Body of pancreas (tissue), 4 donors: ENCODE measurements around the gene ENAH. TPM values are rescaled to one million over a fixed set of nuclear protein-coding genes. Genes with fewer than 3 reads are reported as not detected.

ENCODE experiments used
- ATAC-seq: fragments of 150-250 bp; one replicate; pipeline ENCODE4 v1.9.1; 2016
- DNase-seq, 4 donors: peaks; one replicate each; pipeline ENCODE4 v3.0.0-alpha.2; 2019
- H3K27ac ChIP-seq, 4 donors: fragments of 200-600 bp; sonication (generic); 1 replicate in 3 of 4; 2 replicates in 1 of 4; pipeline versions ENCODE4 v1.5.1 to v1.6.1; 2016 to 2019; ENCODE audit warnings: mild to moderate bottlenecking in 1 of 4, mixed read lengths in 1 of 4, moderate library complexity in 1 of 4
- H3K27me3 ChIP-seq, 2 donors: fragments of 200-600 bp; sonication (generic); one replicate each; pipeline ENCODE4 v1.6.0; 2016; ENCODE audit warnings: mild to moderate bottlenecking in 1 of 2
- H3K36me3 ChIP-seq, 2 donors: fragments of 200-600 bp; sonication (generic); replicated peaks in 1 of 2; 2 replicates each; pipeline ENCODE4 v1.5.1; 2016; ENCODE audit warnings: low read depth in 2 of 2; ENCODE audit not compliant: insufficient read depth in 1 of 2
- H3K4me1 ChIP-seq: fragments of 200-600 bp; sonication (generic); one replicate; pipeline ENCODE4 v1.6.0; 2016
- H3K4me3 ChIP-seq, 2 donors: fragments of 200-600 bp; sonication (generic); 1 replicate in 1 of 2; 2 replicates in 1 of 2; pipeline ENCODE4 v1.5.1; 2016 to 2019
- H3K9me3 ChIP-seq, 3 donors: fragments of 200-600 bp; sonication (generic); 1 replicate in 2 of 3; 2 replicates in 1 of 3; pipeline ENCODE4 v1.5.1; 2016
- POLR2A ChIP-seq, 3 donors: fragments of 450-650 bp; IDR thresholded peaks; one replicate each; pipeline ENCODE4 v1.6.1; 2016; ENCODE audit warnings: antibody characterized with exemption in 3 of 3, mild to moderate bottlenecking in 2 of 3
- WGBS, 2 donors: methylation state at CpG; one replicate each; pipeline ENCODE4 v1.1.5; 2017; 5-methylcytosine and 5-hydroxymethylcytosine counted together
- intact Hi-C: fragments of 100-400 bp; cut with DNase I; formaldehyde crosslinking; loops from one replicate; pipeline ENCODE4 v1.15.1; 2023
- total RNA-seq, 2 donors: library from RNA; depleted of rRNA; stranded (reverse); fragments of >200 nt; gene quantifications; one replicate each; pipeline ENCODE4 v1.1.0, GENCODE V29; 2016
- TF ChIP-seq, protein P1 (sequence below), 7 experiments: fragments of 450-650 bp in 4 of 7; fragments of 200-600 bp in 3 of 7; sonication (generic) in 3 of 7; IDR thresholded peaks; one replicate each; pipeline ENCODE4 v1.5.1; 2016 to 2019; ENCODE audit warnings: antibody characterized with exemption in 7 of 7

The ENAH gene
- total RNA-seq, 2 donors from 2014 or later, result 21.1 to 28.8 TPM

DNA sequence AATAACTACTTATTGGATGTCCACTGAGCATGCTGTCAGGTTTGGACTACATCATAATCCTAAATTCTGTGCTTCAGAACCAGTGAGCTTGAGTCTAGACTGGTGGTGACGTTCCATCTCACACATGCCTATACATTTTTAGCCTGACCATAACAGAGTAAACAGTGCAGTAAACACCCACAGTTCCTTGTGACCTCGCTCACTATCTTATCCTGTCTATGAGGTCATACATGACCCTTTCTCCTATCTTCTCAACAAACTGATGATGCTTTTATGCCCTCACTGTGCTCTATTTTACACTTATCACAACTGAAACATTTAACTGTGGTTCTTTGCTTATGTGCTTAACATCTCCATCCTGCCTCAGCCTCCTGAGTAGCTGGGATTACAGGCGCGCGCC, 91.2 kb downstream of the ENAH start:
- ATAC-seq (no peak), DNase-seq (no peak)
- intact Hi-C loops, result no loop called here
- Histone ChIP-seq H3K4me1 (peaks cover 6% of the 10 kb centered on the region), H3K27ac (no peak overlapping the region), H3K9me3 (no peaks in the 10 kb centered on the region), H3K27me3 (no peaks in the 10 kb centered on the region), H3K4me3 (no peak overlapping the region), H3K36me3 (peaks cover 0 to under 1% of the 10 kb centered on the region in 2 donors)
- WGBS, 2 donors, result 89 to 97% methylated on average over 5 of the region's 5 CpGs
- TF ChIP-seq POLR2A (IDR thresholded peaks at IDR 0.05), result no peak
- TF ChIP-seq, protein P1, sequence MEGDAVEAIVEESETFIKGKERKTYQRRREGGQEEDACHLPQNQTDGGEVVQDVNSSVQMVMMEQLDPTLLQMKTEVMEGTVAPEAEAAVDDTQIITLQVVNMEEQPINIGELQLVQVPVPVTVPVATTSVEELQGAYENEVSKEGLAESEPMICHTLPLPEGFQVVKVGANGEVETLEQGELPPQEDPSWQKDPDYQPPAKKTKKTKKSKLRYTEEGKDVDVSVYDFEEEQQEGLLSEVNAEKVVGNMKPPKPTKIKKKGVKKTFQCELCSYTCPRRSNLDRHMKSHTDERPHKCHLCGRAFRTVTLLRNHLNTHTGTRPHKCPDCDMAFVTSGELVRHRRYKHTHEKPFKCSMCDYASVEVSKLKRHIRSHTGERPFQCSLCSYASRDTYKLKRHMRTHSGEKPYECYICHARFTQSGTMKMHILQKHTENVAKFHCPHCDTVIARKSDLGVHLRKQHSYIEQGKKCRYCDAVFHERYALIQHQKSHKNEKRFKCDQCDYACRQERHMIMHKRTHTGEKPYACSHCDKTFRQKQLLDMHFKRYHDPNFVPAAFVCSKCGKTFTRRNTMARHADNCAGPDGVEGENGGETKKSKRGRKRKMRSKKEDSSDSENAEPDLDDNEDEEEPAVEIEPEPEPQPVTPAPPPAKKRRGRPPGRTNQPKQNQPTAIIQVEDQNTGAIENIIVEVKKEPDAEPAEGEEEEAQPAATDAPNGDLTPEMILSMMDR (IDR thresholded peaks at IDR 0.05), result no peak

DNA sequence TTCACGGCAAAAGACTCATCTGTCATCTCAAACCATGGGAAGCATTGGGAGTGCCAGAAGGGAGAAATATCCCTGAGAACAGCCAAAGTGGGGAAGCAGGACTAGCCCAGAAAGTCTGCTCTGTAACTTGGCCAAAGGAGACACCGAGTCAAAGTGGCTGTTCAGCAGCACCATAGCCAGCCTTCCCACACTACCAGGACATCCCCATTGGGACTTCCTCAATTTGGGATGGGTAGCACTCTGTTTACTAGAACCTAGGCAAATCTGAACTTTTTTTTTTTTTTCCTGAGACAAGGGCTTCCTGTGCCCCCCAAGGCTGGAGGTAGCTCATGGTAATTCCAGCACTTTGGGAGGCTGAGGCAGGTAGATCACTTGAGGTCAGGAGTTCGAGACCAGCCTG, 93.0 kb downstream of the ENAH start:
- H3K4me1 ChIP-seq, result peaks cover 6% of the 10 kb centered on the region
- TF ChIP-seq POLR2A (IDR thresholded peaks at IDR 0.05), result no peak
- TF ChIP-seq, protein P1 (IDR thresholded peaks at IDR 0.05), result no peak
- H3K27ac ChIP-seq, result no peak overlapping the region
- H3K9me3 ChIP-seq, result no peaks in the 10 kb centered on the region
- DNase-seq (no peak), ATAC-seq (no peak)
- no peaks in the 10 kb centered on the region for H3K27me3 ChIP-seq
- no peak overlapping the region for H3K4me3 ChIP-seq
- WGBS, 2 donors, result 94 to 96% methylated on average over 3 of the region's 3 CpGs
- H3K36me3 ChIP-seq, result peaks cover 0 to 1% of the 10 kb centered on the region in 2 donors
- intact Hi-C loops, result no loop called here

DNA sequence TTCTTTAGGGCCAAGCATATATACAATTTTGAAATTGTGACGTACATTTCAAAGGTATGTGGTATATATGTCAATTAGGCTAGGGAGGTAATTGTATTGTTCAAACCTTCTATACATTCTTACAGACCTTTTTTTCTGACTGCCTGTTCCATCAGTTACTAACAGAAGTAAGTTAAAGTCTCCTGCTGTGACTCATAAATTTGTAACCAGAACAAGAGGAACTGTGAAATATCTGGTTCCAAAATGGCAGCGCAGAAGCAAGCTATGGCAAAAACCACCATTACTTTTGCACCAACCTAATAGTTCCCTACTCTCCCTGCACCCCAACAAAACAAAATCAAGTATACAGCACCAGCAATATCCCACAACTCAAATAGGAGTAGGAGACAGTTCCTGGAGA, 93.6 kb downstream of the ENAH start:
- Histone ChIP-seq H3K4me3 (no peak overlapping the region), H3K27ac (no peak overlapping the region), H3K27me3 (no peaks in the 10 kb centered on the region), H3K36me3 (peaks cover 0 to 1% of the 10 kb centered on the region in 2 donors), H3K9me3 (no peaks in the 10 kb centered on the region), H3K4me1 (peaks cover 10% of the 10 kb centered on the region)
- no peak for TF ChIP-seq POLR2A (IDR thresholded peaks at IDR 0.05)
- TF ChIP-seq, protein P1 (IDR thresholded peaks at IDR 0.05), result no peak
- intact Hi-C loops, result no loop called here
- DNase-seq (no peak), ATAC-seq (no peak)
- 90 to 91% methylated on average over 2 of the region's 2 CpGs for WGBS, 2 donors

DNA sequence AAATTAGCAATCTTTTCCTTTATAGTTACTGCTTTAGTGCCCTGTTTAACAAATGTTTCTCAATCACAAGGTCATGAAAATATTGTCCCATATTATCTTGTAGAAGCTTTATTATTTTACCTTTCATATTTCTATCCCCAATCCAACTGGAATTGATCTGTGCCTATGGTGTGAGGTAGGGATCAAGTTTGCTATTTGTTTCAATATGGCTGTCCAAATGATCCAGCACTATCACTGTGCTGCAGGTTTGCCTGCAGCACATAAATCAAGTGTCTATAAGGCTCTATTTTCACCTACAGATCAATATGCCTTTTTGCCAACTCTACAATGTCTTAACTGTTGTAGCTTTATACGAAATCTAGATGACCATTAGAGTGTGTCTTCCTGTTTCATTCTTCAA, 96.2 kb downstream of the ENAH start:
- DNase-seq (no peak), ATAC-seq (no peak)
- Histone ChIP-seq H3K4me3 (no peak overlapping the region), H3K9me3 (no peaks in the 10 kb centered on the region), H3K27me3 (no peaks in the 10 kb centered on the region), H3K4me1 (peaks cover 6% of the 10 kb centered on the region), H3K27ac (no peak overlapping the region), H3K36me3 (peaks cover 0 to 1% of the 10 kb centered on the region in 2 donors)
- WGBS, 2 donors, result 87 to 96% methylated on average over 1 of the region's 1 CpG
- intact Hi-C loops, result no loop called here
- no peak for TF ChIP-seq POLR2A (IDR thresholded peaks at IDR 0.05)
- TF ChIP-seq, protein P1 (IDR thresholded peaks at IDR 0.05), result no peak

DNA sequence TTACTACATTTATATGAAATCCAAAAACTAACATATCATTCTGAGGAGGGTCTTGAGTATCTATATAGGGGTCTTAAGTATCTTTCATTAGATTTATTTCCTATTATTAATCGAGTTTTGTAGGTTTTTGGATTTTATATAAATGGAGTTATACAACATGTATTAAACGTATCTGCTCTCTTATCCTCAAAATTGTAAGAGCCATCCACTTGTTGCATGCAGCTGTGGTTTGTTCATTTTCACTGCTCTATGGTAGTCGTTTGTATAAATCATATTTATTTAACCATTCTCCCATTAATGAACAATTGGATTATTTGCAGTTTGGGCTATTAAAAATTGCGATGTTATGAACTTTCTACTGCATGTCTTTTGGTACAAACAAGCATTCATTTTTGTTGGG, 97.1 kb downstream of the ENAH start:
- peaks cover 6% of the 10 kb centered on the region for H3K4me1 ChIP-seq
- DNase-seq, result no peak
- ATAC-seq, result no peak
- 85 to 90% methylated on average over 4 of the region's 4 CpGs for WGBS, 2 donors
- no peaks in the 10 kb centered on the region for H3K9me3 ChIP-seq
- H3K27me3 ChIP-seq, result no peaks in the 10 kb centered on the region
- peaks cover 0 to 1% of the 10 kb centered on the region in 2 donors for H3K36me3 ChIP-seq
- intact Hi-C loops, result no loop called here
- TF ChIP-seq, protein P1 (IDR thresholded peaks at IDR 0.05), result no peak
- H3K27ac ChIP-seq, result no peak overlapping the region
- H3K4me3 ChIP-seq, result no peak overlapping the region
